HL-60/S4 treated with retinoic acid at 250 ng/mL for 4 days and 3 days (cell line): ENCODE data around the gene PLD4.
"Not testable (repeated sequence)": the region's sequence is repeated elsewhere in the genome, so short reads cannot be mapped to it uniquely, and the experiment has no call there.

Experiments used
- in situ Hi-C: fragments of 300-500 bp; cut with MboI; formaldehyde crosslinking; loops from 2 replicates; pipeline ENCODE4 v1.7.0; 2022; ENCODE audit warnings: low sequenced_read_pairs

PLD4 gene

DNA sequence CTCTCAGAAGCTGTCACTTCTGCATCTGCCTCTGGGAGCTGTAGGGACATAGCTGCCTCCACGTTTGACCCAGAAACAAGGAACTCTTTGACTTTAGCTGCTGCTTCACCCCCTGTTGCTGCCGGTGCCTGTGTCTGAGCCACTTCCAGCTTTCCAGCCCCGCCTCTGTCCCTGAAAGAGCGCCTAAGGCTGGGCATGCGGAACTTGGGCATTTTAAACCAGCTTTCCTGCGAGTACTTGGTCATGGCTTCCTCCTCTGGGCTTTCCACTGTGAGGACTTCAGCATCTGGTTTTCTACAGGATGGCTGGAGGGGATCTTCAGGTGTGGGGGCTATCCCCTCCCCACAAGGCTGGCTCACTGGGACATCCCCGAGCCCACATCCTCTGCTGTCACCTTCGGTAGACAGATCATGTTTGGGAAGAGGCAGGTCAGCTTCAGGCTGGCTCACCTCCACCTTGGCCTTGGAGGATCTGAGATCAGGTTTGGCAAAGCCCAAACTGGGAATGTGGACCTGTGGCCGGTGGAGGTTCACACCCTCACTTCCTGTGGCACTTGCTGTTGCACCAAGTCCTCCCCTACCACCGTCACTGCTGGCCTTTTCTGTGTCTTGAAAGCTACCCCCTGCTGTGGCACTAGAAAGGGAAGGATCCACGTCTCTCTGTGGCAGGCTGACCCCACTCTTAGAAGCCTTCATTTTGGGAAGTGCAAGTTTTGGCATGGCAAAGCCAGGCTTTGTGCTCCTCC is 15.2 kb downstream of the PLD4 start:
- in situ Hi-C loops: no loop called here

DNA sequence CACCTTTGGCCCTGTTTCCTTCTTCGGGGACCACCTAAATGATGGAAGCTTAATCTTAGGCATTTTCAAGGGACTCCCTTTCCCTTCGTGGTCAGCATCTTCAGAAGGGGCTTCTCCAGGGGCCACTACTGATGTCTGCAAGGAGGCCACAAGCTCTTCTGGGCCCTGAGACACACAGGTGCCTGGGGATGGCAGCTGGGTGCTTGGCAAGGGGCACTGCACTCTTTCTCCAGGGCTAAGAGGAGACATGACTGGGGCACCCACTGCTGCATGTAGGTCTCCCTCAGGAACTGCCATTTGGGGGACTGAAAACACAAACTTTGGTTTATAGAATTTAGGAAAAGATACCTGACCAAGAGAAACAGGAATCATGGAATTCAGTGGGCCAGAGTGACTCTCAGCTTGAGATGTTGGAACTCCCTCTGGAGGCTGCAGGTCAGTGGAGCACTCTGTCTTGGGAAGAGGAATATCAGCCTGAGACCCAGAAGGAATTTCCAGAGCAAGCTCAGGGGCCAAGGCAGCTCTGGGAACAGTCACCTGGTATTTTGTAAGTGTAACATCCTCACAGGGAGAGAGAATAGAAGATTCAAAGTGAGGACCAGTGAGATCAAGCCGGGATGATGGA is 16.0 kb downstream of the PLD4 start:
- in situ Hi-C loops: no loop called here

DNA sequence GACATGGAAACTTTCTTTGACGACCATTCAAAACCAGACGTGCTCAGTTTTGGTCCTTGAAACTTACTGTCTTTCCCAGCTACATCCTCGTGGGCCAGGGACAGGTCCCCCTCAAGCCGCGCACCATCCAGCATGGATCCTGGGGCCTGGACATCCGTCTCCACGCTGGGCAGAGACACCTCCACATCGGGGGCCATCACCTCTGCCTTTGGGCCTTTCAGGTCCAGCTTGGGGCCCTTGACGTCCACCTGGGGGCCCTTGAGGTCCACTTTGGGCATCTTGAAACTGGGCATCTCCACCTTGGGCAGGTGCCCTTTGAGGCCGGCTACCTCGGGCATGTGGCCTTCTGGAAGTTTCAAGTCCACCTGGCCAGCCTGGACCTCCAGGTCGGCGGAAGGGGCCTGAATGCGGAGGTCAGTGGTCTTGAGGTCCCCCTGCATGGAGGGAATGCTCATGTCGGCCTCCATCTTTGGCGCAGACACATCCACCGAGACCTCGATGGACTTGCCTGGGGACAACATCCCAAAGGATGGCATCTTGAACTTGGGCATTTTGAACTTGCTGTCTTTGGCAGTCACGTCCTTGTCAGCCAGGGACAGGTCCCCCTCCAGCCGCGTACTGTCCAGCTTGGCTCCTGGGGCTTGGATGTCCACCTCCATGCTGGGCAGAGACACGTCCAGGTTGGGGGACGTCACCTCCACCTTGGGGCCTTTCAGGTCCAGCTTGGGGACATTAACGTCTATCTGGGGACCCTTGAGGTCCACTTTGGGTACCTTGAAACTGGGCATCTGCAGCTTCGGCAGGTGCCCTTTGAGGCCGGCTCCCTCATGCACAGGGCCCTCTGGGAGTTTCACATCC is 17.1 kb downstream of the PLD4 start:
- in situ Hi-C loops: no loop called here

DNA sequence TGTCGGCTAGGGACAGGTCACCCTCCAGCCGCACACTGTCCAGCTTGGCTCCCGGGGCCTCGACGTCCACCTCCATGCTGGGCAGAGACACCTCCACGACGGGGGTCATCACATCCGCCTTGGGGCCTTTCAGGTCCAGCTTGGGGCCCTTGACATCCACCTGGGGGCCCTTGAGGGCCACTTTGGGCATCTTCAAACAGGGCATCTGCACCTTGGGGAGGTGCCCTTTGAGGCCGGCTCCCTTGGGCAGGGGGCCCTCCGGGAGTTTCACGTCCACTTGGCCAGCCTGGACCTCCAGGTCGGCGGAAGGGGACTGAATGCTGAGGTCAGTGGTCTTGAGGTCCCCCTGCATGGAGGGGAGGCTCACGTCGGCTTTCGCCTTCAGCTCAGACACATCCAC is 17.9 kb downstream of the PLD4 start:
- in situ Hi-C loops: no loop called here

DNA sequence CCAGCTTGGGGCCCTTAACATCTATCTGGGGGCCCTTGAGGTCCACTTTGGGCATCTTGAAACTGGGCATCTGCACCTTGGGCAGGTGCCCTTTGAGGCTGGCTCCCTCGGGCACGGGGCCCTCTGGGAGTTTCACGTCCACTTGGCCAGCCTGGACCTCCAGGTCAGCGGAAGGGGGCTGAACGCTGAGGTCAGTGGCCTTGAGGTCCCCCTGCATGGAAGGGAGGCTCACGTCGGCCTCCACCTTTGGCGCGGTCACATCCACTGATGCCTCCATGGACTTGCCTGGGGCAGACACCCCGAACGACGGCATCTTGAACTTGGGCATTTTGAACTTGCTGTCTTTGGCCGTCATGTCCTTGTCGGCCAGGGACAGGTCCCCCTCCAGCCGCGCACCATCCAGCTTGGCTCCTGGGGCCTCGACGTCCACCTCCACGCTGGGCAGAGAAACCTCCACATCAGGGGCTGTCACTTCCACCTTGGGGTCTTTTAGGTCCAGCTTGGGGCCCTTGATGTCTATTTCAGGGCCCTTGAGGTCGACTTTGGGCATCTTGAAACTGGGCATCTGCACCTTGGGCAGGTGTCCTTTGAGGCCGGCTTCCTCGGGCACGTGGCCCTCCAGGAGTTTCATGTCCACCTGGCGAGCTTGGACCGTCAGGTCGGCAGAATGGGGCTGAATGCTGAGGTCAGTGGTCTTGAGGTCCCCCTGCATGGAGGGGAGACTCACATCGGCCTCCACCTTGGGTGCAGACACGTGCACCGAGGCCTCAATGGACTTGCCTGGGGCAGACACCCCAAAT is 18.7 kb downstream of the PLD4 start:
- in situ Hi-C loops: not testable (repeated sequence)

DNA sequence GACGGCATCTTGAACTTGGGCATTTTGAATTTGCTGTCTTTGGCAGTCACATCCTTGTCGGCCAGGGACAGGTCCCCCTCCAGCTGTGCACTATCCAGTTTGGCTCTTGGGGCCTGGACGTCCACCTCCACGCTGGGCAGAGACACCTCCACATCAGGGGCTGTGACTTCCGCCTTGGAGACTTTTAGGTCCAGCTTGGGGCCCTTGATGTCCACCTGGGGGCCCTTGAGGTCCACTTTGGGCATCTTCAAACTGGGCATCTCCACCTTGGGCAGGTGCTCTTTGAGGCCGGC is 19.3 kb downstream of the PLD4 start:
- in situ Hi-C loops: not testable (repeated sequence)

DNA sequence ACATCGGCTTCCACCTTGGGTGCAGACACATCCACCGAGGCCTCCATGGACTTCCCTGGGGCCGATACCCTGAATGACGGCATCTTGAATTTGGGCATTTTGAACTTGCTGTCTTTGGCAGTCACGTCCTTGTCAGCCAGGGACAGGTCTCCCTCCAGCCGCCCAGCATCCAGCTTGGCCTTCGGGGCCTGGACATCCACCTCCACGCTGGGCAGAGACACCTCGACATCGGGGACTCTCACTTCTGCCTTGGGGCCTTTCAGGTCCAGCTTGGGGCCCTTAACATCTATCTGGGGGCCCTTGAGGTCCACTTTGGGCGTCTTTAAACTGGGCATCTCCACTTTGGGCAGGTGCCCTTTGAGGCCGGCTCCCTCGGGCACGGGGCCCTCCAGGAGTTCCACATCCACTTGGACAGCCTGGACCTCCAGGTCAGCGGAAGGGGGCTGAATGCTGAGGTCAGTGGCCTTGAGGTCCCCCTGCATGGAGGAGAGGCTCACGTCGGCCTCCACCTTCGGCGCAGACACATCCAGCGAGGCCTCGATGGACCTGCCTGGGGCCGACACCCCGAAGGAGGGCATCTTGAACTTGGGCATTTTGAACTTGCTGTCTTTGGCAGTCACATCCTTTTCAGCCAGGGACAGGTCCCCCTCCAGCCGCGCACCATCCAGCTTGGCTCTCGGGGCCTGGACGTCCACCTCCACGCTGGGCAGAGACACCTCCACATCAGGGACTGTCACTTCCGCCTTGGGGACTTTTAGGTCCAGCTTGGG is 19.9 kb downstream of the PLD4 start:
- in situ Hi-C loops: not testable (repeated sequence)

DNA sequence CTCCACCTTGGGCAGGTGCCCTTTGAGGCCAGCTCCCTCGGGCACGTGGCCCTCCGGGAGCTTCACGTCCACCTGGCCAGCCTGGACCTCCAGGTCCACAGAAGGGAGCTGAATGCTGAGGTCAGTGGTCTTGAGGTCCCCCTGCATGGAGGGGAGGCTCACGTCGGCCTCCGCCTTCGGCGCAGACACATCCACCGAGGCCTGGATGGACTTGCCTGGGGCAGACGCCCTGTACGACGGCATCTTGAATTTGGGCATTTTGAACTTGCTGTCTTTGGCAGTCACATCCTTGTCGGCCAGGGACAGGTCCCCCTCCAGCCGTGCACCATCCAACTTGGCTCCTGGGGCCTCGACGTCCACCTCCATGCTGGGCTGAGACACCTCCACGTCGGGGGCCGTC is 20.6 kb downstream of the PLD4 start:
- in situ Hi-C loops: not testable (repeated sequence)

DNA sequence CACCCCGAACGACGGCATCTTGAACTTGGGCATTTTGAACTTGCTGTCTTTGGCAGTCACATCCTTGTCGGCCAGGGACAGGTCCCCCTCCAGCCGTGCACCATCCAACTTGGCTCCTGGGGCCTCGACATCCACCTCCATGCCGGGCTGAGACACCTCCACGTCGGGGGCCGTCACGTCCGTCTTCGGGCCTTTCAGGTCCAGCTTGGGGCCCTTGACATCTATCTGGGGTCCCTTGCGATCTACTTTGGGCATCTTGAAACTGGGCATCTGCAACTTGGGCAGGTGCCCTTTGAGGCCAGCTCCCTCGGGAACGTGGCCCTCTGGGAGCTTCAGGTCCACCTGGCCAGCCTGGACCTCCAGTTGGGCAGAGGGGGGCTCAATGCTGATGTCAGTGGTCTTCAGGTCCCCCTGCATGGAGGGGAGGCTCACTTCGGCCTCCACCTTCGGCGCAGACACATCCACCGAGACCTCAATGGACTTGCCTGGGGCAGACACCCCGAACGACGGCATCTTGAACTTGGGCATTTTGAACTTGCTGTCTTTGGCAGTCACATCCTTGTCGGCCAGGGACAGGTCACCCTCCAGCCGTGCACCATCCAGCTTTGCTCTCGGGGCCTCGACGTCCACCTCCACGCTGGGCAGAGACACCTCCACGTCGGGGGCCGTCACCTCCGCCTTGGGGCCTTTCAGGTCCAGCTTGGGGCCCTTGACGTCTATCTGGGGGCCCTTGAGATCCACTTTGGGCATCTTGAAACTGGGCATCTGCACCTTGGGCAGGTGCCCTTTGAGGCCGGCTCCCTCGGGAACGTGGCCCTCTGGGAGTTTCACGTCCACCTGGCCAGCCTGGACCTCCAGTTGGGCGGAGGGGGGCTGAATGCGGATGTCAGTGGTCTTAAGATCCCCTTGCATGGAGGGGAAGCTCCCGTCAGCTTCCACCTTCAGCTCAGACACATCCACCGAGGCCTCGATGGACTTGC is 21.6 kb downstream of the PLD4 start:
- in situ Hi-C loops: not testable (repeated sequence)

DNA sequence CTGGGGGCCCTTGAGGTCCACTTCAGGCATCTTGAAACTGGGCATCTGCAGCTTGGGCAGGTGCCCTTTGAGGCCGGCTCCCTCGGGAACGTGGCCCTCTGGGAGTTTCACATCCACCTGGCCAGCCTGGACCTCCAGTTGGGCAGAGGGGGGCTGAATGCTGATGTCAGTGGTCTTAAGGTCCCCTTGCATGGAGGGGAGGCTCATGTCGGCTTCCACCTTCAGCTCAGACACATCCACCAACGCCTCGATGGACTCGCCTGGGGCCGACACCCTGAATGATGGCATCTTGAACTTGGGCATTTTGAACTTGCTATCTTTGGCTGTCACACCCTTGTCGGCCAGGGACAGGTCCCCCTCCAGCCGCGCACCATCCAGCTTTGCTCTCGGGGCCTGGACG is 22.5 kb downstream of the PLD4 start:
- in situ Hi-C loops: not testable (repeated sequence)

DNA sequence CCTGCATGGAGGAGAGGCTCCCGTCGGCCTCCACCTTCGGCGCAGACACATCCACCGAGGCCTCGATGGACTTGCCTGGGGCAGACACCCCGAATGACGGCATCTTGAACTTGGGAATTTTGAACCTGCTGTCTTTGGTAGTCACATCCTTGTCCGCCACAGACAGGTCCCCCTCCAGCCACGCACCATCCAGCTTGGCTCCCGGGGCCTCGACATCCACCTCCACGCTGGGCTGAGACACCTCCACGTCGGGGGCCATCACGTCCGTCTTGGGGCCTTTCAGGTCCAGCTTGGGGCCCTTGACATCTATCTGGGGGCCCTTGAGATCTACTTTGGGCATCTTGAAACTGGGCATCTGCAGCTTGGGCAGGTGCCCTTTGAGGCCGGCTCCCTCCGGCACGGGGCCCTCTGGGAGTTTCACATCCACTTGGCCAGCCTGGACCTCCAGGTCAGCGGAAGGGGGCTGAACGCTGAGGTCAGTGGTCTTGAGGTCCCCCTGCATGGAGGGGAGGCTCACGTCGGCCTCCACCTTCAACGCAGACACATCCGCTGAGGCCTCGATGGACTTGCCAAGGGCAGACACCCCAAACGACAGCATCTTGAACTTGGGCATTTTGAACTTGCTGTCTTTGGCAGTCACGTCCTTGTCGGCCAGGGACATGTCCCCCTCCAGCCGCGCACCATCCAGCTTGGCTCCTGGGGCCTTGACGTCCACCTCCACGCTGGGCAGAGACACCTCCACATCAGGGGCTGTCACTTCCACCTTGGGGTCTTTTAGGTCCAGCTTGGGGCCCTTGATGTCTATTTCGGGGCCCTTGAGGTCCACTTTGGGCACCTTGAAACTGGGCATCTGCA is 23.4 kb downstream of the PLD4 start:
- in situ Hi-C loops: not testable (repeated sequence)

DNA sequence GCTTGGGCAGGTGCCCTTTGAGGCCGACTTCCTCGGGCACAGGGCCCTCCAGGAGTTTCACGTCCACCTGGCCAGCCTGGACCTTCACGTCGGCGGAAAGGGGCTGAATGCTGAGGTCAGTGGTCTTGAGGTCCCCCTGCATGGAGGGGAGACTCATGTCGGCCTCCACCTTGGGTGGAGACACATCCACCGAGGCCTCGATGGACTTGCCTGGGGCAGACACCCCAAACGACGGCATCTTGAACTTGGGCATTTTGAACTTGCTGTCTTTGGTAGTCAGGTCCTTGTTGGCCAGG is 24.0 kb downstream of the PLD4 start:
- in situ Hi-C loops: no loop called here

DNA sequence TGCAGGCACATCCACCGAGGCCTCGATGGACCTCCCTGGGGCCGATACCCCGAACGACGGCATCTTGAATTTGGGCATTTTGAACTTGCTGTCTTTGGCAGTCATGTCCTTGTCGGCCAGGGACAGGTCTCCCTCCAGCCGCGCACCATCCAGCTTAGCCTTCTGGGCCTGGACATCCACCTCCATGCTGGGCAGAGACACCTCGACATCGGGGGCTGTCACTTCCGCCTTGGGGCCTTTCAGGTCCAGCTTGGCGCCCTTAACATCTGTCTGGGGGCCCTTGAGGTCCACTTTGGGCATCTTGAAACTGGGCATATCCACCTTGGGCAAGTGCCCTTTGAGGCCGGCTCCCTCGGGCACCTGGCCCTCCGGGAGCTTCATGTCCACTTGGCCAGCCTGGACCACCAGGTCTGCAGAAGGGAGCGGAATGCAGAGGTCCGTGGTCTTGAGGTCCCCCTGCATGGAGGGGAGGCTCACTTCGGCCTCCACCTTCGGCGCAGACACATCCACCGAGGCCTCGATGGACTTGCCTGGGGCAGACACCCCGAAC is 24.8 kb downstream of the PLD4 start:
- in situ Hi-C loops: not testable (repeated sequence)

DNA sequence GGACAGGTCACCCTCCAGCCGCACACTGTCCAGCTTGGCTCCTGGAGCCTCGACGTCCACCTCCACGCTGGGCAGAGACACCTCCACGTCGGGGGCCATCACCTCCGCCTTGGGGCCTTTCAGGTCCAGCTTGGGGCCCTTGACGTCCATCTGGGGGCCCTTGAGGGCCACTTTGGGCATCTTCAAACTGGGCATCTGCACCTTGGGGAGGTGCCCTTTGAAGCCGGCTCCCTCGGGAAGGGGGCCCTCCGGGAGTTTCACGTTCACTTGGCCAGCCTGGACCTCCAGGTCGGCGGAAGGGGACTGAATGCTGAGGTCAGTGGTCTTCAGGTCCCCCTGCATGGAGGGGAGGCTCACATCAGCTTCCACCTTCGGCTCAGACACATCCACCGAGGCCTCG is 25.3 kb downstream of the PLD4 start:
- in situ Hi-C loops: no loop called here

DNA sequence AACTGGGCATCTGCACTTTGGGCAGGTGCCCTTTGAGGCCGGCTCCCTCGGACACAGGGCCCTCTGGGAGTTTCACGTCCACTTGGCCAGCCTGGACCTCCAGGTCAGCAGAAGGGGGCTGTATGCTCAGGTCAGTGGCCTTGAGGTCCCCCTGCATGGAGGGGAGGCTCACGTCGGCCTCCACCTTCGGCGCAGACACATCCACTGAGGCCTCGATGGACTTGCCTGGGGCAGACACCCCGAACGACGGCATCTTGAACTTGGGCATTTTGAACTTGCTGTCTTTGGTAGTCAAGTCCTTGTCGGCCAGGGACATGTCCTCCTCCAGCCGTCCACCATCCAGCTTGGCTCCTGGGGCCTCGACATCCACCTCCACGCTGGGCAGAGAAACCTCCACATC is 26.0 kb downstream of the PLD4 start:
- in situ Hi-C loops: not testable (repeated sequence)

DNA sequence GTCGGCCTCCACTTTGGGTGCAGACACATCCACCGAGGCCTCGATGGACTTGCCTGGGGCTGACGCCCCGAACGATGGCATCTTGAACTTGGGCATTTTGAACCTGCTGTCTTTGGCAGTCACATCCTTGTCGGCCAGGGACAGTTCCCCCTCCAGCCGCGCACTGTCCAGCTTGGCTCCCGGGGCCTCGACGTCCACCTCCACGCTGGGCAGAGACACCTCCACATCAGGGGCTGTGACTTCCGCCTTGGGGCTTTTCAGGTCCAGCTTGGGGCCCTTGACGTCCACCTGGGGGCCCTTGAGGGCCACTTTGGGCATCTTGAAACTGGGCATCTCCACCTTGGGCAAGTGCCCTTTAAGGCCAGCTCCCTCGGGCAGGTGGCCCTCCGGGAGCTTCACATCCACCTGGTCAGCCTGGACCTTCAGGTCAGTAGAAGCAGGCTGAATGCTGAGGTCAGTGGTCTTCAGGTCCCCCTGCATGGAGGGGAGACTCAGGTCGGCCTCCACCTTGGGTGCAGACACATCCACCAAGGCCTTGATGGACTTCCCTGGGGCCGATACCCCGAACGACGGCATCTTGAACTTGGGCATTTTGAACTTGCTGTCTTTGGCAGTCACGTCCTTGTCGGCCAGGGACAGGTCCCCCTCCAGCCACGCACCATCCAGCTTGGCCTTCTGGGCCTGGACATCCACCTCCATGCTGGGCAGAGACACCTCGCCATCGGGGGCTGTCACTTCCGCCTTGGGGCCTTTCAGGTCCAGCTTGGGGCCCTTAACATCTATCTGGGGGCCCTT is 27.4 kb downstream of the PLD4 start:
- in situ Hi-C loops: not testable (repeated sequence)

DNA sequence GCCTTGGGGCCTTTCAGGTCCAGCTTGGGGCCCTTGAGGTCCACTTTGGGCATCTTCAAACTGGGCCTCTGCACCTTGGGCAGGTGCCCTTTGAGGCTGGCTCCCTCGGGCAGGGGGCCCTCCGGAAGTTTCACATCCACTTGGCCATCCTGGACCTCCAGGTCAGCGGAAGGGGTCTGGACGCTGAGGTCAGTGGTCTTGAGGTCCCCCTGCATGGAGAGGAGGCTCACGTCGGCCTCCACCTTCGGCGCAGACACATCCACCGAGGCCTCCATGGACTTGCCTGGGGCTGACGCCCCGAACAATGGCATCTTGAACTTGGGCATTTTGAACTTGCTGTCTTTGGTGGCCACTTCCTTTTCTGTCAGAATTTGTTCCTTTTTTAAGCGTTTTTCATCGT is 28.4 kb downstream of the PLD4 start:
- in situ Hi-C loops: no loop called here
